ENCODE data around the gene DENR.

Gene DENR

DNA sequence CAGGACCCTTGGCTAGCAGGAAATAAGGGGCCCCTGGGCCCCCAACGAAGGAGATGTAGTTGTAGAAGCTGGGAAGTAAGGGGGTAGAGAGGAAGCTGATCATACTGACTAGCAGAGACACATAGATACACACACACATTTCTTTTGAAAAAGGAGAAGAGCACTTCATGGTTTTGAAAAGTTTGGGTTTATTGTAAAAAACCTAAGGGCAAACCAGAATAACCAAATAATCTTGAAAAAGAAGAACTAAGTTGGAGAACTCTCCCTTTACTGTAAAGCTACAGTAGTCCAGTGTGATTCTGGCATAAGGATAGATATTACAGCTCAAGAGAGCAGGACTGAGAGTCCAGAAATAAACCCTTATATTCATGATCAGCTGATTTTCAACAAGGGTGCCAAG lies 30.2 kb upstream of the DENR start:
- in situ Hi-C loops (cut with MboI; ENCODE audit: low sequenced_read_pairs, unreplicated experiment), result no loop called here
- TF ChIP-seq, protein P1, sequence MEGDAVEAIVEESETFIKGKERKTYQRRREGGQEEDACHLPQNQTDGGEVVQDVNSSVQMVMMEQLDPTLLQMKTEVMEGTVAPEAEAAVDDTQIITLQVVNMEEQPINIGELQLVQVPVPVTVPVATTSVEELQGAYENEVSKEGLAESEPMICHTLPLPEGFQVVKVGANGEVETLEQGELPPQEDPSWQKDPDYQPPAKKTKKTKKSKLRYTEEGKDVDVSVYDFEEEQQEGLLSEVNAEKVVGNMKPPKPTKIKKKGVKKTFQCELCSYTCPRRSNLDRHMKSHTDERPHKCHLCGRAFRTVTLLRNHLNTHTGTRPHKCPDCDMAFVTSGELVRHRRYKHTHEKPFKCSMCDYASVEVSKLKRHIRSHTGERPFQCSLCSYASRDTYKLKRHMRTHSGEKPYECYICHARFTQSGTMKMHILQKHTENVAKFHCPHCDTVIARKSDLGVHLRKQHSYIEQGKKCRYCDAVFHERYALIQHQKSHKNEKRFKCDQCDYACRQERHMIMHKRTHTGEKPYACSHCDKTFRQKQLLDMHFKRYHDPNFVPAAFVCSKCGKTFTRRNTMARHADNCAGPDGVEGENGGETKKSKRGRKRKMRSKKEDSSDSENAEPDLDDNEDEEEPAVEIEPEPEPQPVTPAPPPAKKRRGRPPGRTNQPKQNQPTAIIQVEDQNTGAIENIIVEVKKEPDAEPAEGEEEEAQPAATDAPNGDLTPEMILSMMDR (IDR thresholded peaks at IDR 0.05; ENCODE audit: borderline replicate concordance, control extremely low read depth, extremely low read depth, insufficient read depth, missing control alignments), result no peak
- peak; percentile 4 for DNase-seq (ENCODE audit: low spot score)

DNA sequence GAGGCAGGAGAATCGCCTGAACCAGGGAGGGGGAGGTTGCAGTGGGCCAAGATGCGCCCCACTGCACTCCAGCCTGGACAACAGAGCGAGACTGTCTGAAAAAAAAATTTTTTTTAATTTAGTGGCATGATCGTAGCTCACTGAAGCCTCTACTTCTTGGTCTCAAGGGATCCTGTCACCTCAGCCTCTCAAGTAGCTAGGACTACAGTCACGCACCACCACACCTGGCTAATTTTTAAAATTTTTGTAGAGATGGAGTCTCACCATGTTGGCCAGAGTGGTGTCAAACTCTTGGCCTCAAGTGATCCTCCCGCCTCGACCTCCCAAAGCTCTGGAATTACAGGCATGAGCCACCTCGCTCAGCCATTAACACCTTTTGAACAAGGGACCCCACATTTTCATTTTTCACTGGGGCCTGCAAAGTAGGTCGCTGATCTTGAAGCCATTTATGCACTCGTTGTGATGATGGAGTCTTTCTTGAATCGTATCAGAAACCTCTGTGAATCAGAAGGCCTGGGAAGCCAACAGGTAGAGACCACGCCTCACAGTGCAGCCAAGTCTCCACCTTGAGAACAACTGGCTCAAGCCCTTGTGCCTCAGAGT lies 27.9 kb upstream of the DENR start:
- no peak for DNase-seq (ENCODE audit: low spot score)

DNA sequence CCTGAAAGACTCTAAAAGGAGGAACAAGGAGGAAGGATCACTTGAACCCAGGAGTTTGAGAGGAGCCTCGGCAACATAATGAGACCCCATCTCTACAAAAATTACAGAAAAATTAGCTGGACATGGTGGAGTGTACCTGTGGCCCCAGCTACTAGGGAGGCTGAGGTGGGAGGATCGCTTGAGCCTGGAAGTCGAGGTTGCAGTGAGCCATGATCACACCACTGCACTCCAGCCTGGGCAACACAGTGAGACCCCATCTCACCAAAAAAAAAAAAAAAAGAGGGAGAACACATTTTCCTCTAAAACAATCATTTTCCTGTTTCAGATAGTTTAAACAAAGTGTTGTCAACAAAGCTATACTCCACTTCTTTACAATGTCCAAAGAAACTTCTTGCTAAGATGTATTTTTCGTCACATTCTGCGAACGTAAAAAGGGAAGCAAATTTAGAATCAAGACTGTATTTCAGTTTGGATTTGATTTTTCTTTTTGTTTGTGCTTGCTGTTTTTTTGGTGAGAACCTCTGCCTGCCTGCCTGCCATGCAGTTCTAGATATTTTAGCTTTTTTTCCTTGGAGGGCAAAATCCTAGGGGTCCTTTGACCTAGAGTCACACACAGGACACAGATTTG lies 27.1 kb upstream of the DENR start:
- no peak for DNase-seq (ENCODE audit: low spot score)
- TF ChIP-seq, protein P1 (IDR thresholded peaks at IDR 0.05; ENCODE audit: borderline replicate concordance, control extremely low read depth, extremely low read depth, insufficient read depth, missing control alignments), result no peak
- in situ Hi-C loops (cut with MboI; ENCODE audit: low sequenced_read_pairs, unreplicated experiment), result no loop called here

More for the DNA sequence above, 27.9 kb upstream of the DENR start:
- in situ Hi-C loops (cut with MboI; ENCODE audit: low sequenced_read_pairs, unreplicated experiment), result no loop called here
- TF ChIP-seq, protein P1 (IDR thresholded peaks at IDR 0.05; ENCODE audit: borderline replicate concordance, control extremely low read depth, extremely low read depth, insufficient read depth, missing control alignments), result no peak

DNA sequence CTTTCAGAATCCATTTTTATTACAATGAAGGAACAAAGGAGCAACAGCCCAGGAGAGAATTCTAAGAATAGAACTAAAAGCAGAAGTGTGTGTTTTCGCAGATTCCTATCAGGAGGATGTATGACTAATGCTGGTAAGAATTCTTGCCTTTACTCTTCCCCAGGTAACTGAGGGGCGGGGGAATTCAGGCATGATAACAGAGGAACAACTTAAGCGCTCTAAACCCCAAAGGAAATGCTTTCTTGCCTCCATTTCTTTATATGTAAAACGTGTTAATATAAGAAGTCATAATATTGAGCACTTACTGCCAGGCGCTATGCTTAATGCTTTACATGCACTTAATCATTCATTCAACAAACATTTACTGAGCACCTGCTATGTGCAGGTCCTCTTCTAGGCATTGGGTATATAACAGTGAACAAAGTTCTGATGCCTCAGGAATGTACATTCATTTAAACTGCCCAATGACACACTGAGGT lies 26.5 kb upstream of the DENR start:
- in situ Hi-C loops (cut with MboI; ENCODE audit: low sequenced_read_pairs, unreplicated experiment), result no loop called here
- TF ChIP-seq, protein P1 (IDR thresholded peaks at IDR 0.05; ENCODE audit: borderline replicate concordance, control extremely low read depth, extremely low read depth, insufficient read depth, missing control alignments), result no peak
- no peak for DNase-seq (ENCODE audit: low spot score)

DNA sequence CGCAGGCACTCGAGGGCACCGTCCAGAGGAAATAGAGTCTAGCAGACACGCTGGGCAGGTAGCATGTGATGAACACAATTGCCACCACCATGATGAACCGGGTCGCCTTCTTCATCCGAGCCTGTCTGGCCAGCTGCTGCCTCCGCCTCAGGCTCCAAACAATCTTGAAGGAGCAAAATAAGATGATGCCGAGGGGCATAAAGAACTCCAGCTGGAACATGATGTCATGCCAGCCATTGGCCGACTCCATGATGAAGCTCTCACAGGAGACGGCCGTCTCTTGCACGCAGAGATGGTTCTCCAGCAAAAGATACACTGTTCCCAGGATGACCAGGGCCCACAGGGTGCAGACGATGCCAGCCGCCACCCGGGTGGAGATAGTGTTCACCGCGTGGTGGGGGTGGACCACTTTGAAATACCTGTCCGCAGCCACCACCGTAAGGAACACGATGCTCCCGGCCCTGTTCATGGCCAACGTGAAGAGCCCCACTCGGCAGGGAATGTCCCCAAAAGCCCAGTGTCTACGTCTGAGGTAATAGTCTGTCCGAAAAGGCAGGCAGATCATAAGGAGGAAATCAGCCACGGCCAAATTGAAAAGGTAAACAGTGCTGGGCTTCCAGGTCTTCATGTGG lies 22.9 kb upstream of the DENR start:
- TF ChIP-seq, protein P1 (IDR thresholded peaks at IDR 0.05; ENCODE audit: borderline replicate concordance, control extremely low read depth, extremely low read depth, insufficient read depth, missing control alignments), result no peak
- in situ Hi-C loops (cut with MboI; ENCODE audit: low sequenced_read_pairs, unreplicated experiment), result no loop called here
- DNase-seq (ENCODE audit: low spot score), result no peak

DNA sequence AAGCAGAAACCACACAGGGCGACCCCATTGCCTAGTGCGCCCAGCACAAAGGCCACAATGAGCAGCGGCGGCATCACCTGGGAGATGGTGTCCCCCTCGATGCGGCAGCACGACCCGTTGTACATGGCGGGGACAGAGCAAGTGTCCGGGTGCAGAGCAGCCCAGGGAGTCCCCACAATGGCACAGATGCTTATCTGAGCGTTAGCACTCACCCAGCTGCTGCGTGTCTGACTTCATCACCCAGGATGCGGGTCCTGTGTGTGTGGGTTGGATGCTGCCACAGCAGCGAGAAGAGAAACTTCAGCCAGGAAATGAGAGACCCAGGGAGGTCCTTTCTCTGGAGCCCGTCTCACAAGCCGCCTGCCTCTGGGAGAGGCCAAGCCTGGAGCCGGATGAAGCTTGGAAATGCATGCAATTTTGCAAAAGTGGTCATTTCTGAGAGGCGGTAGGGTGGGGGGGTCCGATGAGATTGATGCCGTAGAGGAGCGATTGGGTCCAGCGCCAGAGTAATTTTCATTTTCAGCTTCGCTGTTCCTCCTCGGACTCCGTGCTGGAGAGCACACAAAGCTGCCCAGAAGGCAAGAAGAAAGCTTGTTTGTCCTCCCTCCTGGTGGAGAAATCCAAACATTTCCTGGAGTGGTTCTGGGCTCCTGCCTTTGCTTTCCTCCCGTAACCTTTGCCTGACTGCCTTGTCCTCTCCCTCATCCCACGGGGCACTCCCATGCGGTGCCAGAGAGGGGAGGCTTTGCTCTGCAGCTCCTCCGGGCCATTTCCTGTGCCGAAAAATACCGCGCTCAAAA lies 22.2 kb upstream of the DENR start, which contains the start of gene HCAR1:
TSS of gene HCAR1 (minus strand) at position 630 of the 800 bp plus-strand sequence. CDS start at position 125, 505 bp downstream.
- DNase-seq (ENCODE audit: low spot score), result no peak
- TF ChIP-seq, protein P1 (IDR thresholded peaks at IDR 0.05; ENCODE audit: borderline replicate concordance, control extremely low read depth, extremely low read depth, insufficient read depth, missing control alignments), result no peak
- in situ Hi-C loops (cut with MboI; ENCODE audit: low sequenced_read_pairs, unreplicated experiment), result no loop called here
